ENCODE results near the gene ADAM10.

The ADAM10 gene

GRCh38 chr15:58552505-58553364 lies 196.8 kb downstream of the ADAM10 start:
- no peak for DNase-seq (ENCODE audit: low read depth in 3 of 3)

GRCh38 chr15:58551764-58552504 lies 197.6 kb downstream of the ADAM10 start:
- no peak for DNase-seq (ENCODE audit: low read depth in 3 of 3)

- DNase-seq (ENCODE audit: low read depth in 3 of 3): no peak
Observed at GRCh38 chr15:58551084-58551763, 198.3 kb downstream of the ADAM10 start.

GRCh38 chr15:58549785-58550074 lies 199.8 kb downstream of the ADAM10 start:
- no peak for DNase-seq (ENCODE audit: low read depth in 3 of 3)

GRCh38 chr15:58549013-58549784 lies 200.3 kb downstream of the ADAM10 start:
- DNase-seq (ENCODE audit: low read depth in 3 of 3): no peak

GRCh38 chr15:58548308-58549012 lies 201.0 kb downstream of the ADAM10 start:
- no peak for DNase-seq (ENCODE audit: low read depth in 3 of 3)

- DNase-seq (ENCODE audit: low read depth in 3 of 3): no peak
Observed at GRCh38 chr15:58547628-58548307, 201.7 kb downstream of the ADAM10 start.

GRCh38 chr15:58546635-58547627 lies 202.6 kb downstream of the ADAM10 start:
- no peak for DNase-seq (ENCODE audit: low read depth in 3 of 3)

GRCh38 chr15:58546066-58546591 lies 203.4 kb downstream of the ADAM10 start:
- DNase-seq (ENCODE audit: low read depth in 3 of 3): no peak

- DNase-seq (ENCODE audit: low read depth in 3 of 3): peak in 2 of 3 donors; percentile 13 to 21
Observed at GRCh38 chr15:58545307-58546065, 204.0 kb downstream of the ADAM10 start.

GRCh38 chr15:58544756-58545155 lies 204.8 kb downstream of the ADAM10 start:
- no peak for DNase-seq (ENCODE audit: low read depth in 3 of 3)

- DNase-seq (ENCODE audit: low read depth in 3 of 3): no peak
Observed at GRCh38 chr15:58543664-58544335, 205.7 kb downstream of the ADAM10 start.

GRCh38 chr15:58541410-58542087 lies 208.0 kb downstream of the ADAM10 start:
- no peak for DNase-seq (ENCODE audit: low read depth in 3 of 3)

- no peak for DNase-seq (ENCODE audit: low read depth in 3 of 3)
Observed at GRCh38 chr15:58539548-58539947, 210.0 kb downstream of the ADAM10 start.

GRCh38 chr15:58538901-58539300 lies 210.6 kb downstream of the ADAM10 start:
- DNase-seq (ENCODE audit: low read depth in 3 of 3): no peak

All from stimulated activated CD4-positive, alpha-beta T cell treated with anti-CD3 and anti-CD28 coated beads, TNF-alpha, amount 100 ng/mL, for 48 hours (primary cell).